CD14-positive monocyte (primary cell): ENCODE results near the gene TDRD3. TPM values are rescaled to one million over a fixed set of nuclear protein-coding genes. Genes with fewer than 3 reads are reported as not detected.

ENCODE experiments used
- DNase-seq, 3 donors: peaks; one replicate each; pipeline ENCODE4 v3.0.0-alpha.2; 2011 to 2022
- H2AFZ ChIP-seq: 2 replicates; pipeline ENCODE4 v1.6.0; 2012; ENCODE audit warnings: mild to moderate bottlenecking, low read depth, low read length, inconsistent platforms; ENCODE audit not compliant: insufficient read depth, poor library complexity, severe bottlenecking
- H3K27ac ChIP-seq, 2 donors: 1 replicate in 1 of 2; 2 replicates in 1 of 2; pipeline ENCODE4 v1.5.1; 2012 to 2013; ENCODE audit warnings: low read length in 2 of 2, control low read depth in 1 of 2, inconsistent platforms in 1 of 2, low read depth in 1 of 2, mild to moderate bottlenecking in 1 of 2
- H3K27me3 ChIP-seq, 2 donors: one replicate each; pipeline versions ENCODE4 v1.6.0 to v1.6.1; 2011 to 2013; ENCODE audit warnings: low read length in 2 of 2; ENCODE audit not compliant: control insufficient read depth in 2 of 2, insufficient read depth in 2 of 2
- H3K36me3 ChIP-seq, 2 donors: replicated peaks in 1 of 2; 1 replicate in 1 of 2; 2 replicates in 1 of 2; pipeline versions ENCODE4 v1.5.1 to v1.6.1; 2012 to 2013; ENCODE audit warnings: low read length in 2 of 2, control low read depth in 1 of 2, inconsistent platforms in 1 of 2, mild to moderate bottlenecking in 1 of 2; ENCODE audit not compliant: insufficient read depth in 2 of 2, control insufficient read depth in 1 of 2
- H3K4me1 ChIP-seq, 2 donors: 1 replicate in 1 of 2; 2 replicates in 1 of 2; pipeline versions ENCODE4 v1.5.1 to v1.6.1; 2012 to 2013; ENCODE audit warnings: low read length in 2 of 2, control low read depth in 1 of 2, inconsistent platforms in 1 of 2, mild to moderate bottlenecking in 1 of 2, moderate library complexity in 1 of 2; ENCODE audit not compliant: insufficient read depth in 2 of 2, control insufficient read depth in 1 of 2
- H3K4me2 ChIP-seq: replicated peaks from 2 replicates; pipeline ENCODE3; 2012; ENCODE audit warnings: low read length, moderate library complexity, mild to moderate bottlenecking; ENCODE audit not compliant: poor library complexity, severe bottlenecking; ENCODE audit errors: extremely low read depth
- H3K4me3 ChIP-seq, 3 experiments: fragments of 200-600 bp in 1 of 3; sonication (generic) in 1 of 3; replicated peaks in 1 of 3; 1 replicate in 2 of 3; 2 replicates in 1 of 3; pipeline ENCODE4 v1.5.1; 2011 to 2013; ENCODE audit warnings: low read length in 3 of 3, mild to moderate bottlenecking in 3 of 3, control low read depth in 2 of 3, low read depth in 2 of 3, inconsistent platforms in 1 of 3, moderate library complexity in 1 of 3
- H3K79me2 ChIP-seq: 2 replicates; pipeline ENCODE4 v1.6.0; 2012; ENCODE audit warnings: mild to moderate bottlenecking, control low read depth, inconsistent platforms, low read length, moderate library complexity; ENCODE audit not compliant: insufficient read depth
- H3K9ac ChIP-seq: 2 replicates; pipeline ENCODE4 v1.6.0; 2017; ENCODE audit warnings: low read length, mild to moderate bottlenecking; ENCODE audit not compliant: insufficient read depth, poor library complexity, severe bottlenecking
- H3K9me3 ChIP-seq, 2 donors: replicated peaks in 1 of 2; 1 replicate in 1 of 2; 2 replicates in 1 of 2; pipeline versions ENCODE4 v1.5.1 to v1.6.1; 2012 to 2013; ENCODE audit warnings: low read length in 2 of 2, control low read depth in 1 of 2; ENCODE audit not compliant: control insufficient read depth in 1 of 2, insufficient read depth in 1 of 2
- H4K20me1 ChIP-seq: 2 replicates; pipeline ENCODE4 v1.6.0; 2012; ENCODE audit warnings: mild to moderate bottlenecking, low read length, control low read depth, moderate library complexity; ENCODE audit not compliant: insufficient read depth
- H3K27ac Mint-ChIP-seq, 7 donors: one replicate each; pipeline ENCODE4 v1.8.0; 2020; ENCODE audit warnings: mild to moderate bottlenecking in 7 of 7, mixed read lengths in 7 of 7, moderate library complexity in 6 of 7, inconsistent platforms in 2 of 7
- H3K27me3 Mint-ChIP-seq, 3 donors: one replicate each; pipeline ENCODE4 v1.8.0; 2021 to 2022; ENCODE audit warnings: low read depth in 3 of 3, mild to moderate bottlenecking in 3 of 3, mixed read lengths in 3 of 3, moderate library complexity in 3 of 3, inconsistent platforms in 1 of 3
- H3K36me3 Mint-ChIP-seq, 2 donors: one replicate each; pipeline ENCODE4 v1.8.0; 2020; ENCODE audit warnings: mixed read lengths in 2 of 2, inconsistent platforms in 1 of 2, mild to moderate bottlenecking in 1 of 2
- H3K4me1 Mint-ChIP-seq: one replicate; pipeline ENCODE4 v1.8.0; 2020; ENCODE audit warnings: mild to moderate bottlenecking, mixed read lengths
- H3K4me3 Mint-ChIP-seq, 2 donors: one replicate each; pipeline ENCODE4 v1.8.0; 2020; ENCODE audit warnings: mild to moderate bottlenecking in 2 of 2, mixed read lengths in 2 of 2, moderate library complexity in 1 of 2
- H3K9me3 Mint-ChIP-seq, 7 donors: one replicate each; pipeline ENCODE4 v1.8.0; 2020 to 2022; ENCODE audit warnings: mixed read lengths in 7 of 7, mild to moderate bottlenecking in 6 of 7, moderate library complexity in 6 of 7, inconsistent platforms in 2 of 7
- WGBS: methylation state at CpG from one replicate; pipeline ENCODE4 v1.1.5; 2013; ENCODE audit warnings: missing lambda C conversion rate; ENCODE audit not compliant: insufficient coverage; 5-methylcytosine and 5-hydroxymethylcytosine counted together
- intact Hi-C, 2 donors: fragments of 100-400 bp; cut with micrococcal nuclease; formaldehyde crosslinking; loops; one replicate each; pipeline versions ENCODE4 v1.15.0 to v1.15.1; 2023
- polyA plus RNA-seq, 3 donors: library from polyadenylated mRNA; depleted of rRNA in 1 of 3; unstranded in 2 of 3; stranded (reverse) in 1 of 3; fragments of 300-500 nt in 2 of 3; fragments of >200 nt in 1 of 3; fragmentation: Illumina TruSeq in 2 of 3; gene quantifications; 1 replicate in 2 of 3; 2 replicates in 1 of 3; pipeline ENCODE4 v1.2.3, GENCODE V29; 2012 to 2021
- TF ChIP-seq, protein P1 (sequence below): fragments of 200-600 bp; IDR thresholded peaks from one replicate; pipeline ENCODE4 v1.8.0; 2022; ENCODE audit warnings: antibody characterized with exemption, mild to moderate bottlenecking

Gene TDRD3
- polyA plus RNA-seq, 3 donors: 2.7 to 4.8 (median 4.7) TPM

DNA sequence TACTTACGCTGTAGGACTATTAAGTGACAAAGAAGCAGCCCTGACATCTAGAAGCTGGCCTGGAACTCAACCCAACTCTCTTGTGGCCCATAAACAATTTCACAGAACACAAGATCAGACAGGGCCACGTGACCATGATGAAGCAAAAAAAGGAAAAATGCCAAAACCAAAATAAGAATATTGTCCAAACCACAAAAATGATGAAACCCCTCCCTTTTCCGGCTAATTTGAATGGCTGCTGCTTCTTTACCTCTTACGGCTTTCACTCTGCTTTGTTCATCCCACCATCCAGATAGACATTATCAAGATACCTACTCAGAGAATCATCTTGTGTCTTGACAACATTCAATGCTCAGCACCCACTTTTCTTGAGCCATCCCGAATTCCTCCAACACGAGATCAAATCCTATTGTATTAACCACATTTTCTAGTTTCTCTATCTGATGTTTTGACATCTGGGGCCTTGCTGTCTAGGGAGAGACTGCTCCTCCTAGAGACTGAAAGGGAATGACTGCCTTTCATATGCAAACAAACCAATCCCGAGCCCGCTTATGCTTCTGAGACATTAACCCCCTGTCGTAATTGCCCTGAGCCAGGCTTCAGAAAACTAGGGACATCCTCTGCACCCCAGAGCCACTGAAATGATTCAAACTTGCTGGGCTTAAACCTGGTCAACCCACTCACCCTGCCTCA, 186.3 kb downstream of the TDRD3 start:
- H3K27me3 Mint-ChIP-seq: peaks cover 0 to 3% (median 3%) of the 10 kb centered on the region in 3 donors
- 72% methylated on average over 9 of the region's 9 CpGs for WGBS
- no peaks in the 10 kb centered on the region for H4K20me1 ChIP-seq
- no peaks in the 10 kb centered on the region for H3K36me3 Mint-ChIP-seq
- H3K4me3 Mint-ChIP-seq: no peak overlapping the region
- no peak overlapping the region for H3K9ac ChIP-seq
- no peaks in the 10 kb centered on the region for H3K79me2 ChIP-seq
- peaks cover 34 to 39% of the 10 kb centered on the region in 2 donors for H3K9me3 ChIP-seq
- H3K27me3 ChIP-seq: no peaks in the 10 kb centered on the region
- no peak overlapping the region for H3K4me2 ChIP-seq
- no peak overlapping the region for H2AFZ ChIP-seq
- TF ChIP-seq, protein P1, sequence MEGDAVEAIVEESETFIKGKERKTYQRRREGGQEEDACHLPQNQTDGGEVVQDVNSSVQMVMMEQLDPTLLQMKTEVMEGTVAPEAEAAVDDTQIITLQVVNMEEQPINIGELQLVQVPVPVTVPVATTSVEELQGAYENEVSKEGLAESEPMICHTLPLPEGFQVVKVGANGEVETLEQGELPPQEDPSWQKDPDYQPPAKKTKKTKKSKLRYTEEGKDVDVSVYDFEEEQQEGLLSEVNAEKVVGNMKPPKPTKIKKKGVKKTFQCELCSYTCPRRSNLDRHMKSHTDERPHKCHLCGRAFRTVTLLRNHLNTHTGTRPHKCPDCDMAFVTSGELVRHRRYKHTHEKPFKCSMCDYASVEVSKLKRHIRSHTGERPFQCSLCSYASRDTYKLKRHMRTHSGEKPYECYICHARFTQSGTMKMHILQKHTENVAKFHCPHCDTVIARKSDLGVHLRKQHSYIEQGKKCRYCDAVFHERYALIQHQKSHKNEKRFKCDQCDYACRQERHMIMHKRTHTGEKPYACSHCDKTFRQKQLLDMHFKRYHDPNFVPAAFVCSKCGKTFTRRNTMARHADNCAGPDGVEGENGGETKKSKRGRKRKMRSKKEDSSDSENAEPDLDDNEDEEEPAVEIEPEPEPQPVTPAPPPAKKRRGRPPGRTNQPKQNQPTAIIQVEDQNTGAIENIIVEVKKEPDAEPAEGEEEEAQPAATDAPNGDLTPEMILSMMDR: no peak
- no peak overlapping the region for H3K4me3 ChIP-seq
- H3K4me1 ChIP-seq: no peaks in the 10 kb centered on the region
- H3K4me1 Mint-ChIP-seq: no peaks in the 10 kb centered on the region
- DNase-seq: no peak
- H3K27ac ChIP-seq: no peak overlapping the region
- peaks cover 13 to 35% (median 26%) of the 10 kb centered on the region in 7 donors for H3K9me3 Mint-ChIP-seq
- H3K27ac Mint-ChIP-seq: no peak overlapping the region
- intact Hi-C loops: no loop called here
- H3K36me3 ChIP-seq: no peaks in the 10 kb centered on the region

DNA sequence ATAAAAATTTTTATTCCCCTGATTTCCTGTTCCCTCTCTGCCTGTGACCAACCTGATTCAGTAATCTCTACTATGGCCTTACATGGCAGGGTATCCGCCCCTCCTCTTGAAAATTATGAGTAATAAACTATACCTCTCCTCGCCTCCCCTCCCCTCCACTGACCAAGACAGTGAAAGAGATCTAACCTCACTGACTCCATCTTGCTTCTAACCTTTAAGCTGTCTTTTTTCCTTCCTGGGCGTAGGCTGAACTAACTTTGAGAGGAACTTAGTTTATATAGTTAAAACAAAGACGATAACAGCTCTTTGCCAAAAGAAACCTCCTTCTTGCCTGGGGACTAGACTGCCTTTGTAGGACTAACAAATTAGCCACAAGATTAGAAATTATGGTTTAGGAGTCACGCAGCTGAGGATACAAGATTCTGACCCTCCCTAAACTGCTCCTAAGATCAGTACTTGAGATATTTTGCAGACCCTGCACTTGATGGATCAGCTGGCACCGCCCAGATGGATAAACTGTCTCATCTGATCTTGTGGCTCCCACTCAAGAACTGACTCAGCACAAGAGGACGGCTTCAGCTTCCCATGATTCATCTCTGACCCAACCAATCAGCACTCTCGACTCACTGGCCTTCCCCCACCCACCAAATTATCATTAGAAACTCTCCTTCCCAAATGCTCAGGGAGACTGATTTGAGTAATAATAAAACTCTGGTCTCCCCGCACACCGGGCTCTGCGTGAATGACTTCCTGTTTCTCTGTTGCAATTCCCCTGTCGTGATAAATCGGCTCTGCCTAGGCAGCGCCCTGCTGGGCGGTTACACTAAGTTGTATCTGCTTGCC, 187.1 kb downstream of the TDRD3 start:
- no peaks in the 10 kb centered on the region for H3K36me3 ChIP-seq
- Mint-ChIP-seq H3K9me3 (peaks cover 13 to 34% (median 26%) of the 10 kb centered on the region in 7 donors), H3K36me3 (no peaks in the 10 kb centered on the region), H3K4me3 (no peak overlapping the region), H3K27me3 (peaks cover 0 to 3% (median 3%) of the 10 kb centered on the region in 3 donors), H3K27ac (no peak overlapping the region), H3K4me1 (no peaks in the 10 kb centered on the region)
- intact Hi-C loops: no loop called here
- peaks cover 34 to 39% of the 10 kb centered on the region in 2 donors for H3K9me3 ChIP-seq
- no peaks in the 10 kb centered on the region for H3K79me2 ChIP-seq
- no peaks in the 10 kb centered on the region for H3K4me1 ChIP-seq
- H3K4me2 ChIP-seq: no peak overlapping the region
- TF ChIP-seq, protein P1: no peak
- H3K4me3 ChIP-seq: no peak overlapping the region
- H3K27ac ChIP-seq: no peak overlapping the region
- H3K9ac ChIP-seq: no peak overlapping the region
- 80% methylated on average over 7 of the region's 15 CpGs for WGBS
- no peaks in the 10 kb centered on the region for H3K27me3 ChIP-seq
- no peak overlapping the region for H2AFZ ChIP-seq
- no peak for DNase-seq
- H4K20me1 ChIP-seq: no peaks in the 10 kb centered on the region
